Superior temporal gyrus (tissue), 1 donor: ENCODE measurements around the gene COL27A1.
"Not testable (repeated sequence)": the region's sequence is repeated elsewhere in the genome, so short reads cannot be mapped to it uniquely, and the experiment has no call there.

Experiments used
- DNase-seq: peaks from one replicate; pipeline ENCODE4 v3.0.0-alpha.2; 2016; ENCODE audit errors: extremely low spot score

COL27A1 gene

GRCh38 chr9:114184071-114184470 is 28.7 kb downstream of the COL27A1 start:
- DNase-seq: no peak

DNA sequence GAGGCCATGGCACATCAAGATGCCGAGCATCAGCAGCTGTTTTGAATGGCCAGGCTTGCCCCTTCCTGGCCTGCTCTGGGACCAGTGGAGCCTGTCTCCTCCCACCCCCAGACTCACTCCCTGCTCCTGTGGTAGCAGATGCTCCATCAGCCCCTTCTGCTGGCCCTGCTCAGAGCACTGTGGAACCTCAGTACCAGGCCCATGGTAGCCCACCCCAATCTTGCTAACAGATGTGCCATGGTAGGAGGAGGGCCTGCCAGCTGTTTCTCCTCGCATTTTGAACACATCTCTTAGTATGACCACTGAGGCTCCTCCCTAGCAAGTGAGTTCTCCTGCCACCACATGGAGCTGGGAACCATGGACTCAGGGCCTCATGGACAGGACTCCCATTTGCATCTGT is 29.5 kb downstream of the COL27A1 start:
- no peak for DNase-seq

- DNase-seq: no peak
These were observed 30.5 kb downstream of the COL27A1 start for GRCh38 chr9:114185570-114186490.

DNA sequence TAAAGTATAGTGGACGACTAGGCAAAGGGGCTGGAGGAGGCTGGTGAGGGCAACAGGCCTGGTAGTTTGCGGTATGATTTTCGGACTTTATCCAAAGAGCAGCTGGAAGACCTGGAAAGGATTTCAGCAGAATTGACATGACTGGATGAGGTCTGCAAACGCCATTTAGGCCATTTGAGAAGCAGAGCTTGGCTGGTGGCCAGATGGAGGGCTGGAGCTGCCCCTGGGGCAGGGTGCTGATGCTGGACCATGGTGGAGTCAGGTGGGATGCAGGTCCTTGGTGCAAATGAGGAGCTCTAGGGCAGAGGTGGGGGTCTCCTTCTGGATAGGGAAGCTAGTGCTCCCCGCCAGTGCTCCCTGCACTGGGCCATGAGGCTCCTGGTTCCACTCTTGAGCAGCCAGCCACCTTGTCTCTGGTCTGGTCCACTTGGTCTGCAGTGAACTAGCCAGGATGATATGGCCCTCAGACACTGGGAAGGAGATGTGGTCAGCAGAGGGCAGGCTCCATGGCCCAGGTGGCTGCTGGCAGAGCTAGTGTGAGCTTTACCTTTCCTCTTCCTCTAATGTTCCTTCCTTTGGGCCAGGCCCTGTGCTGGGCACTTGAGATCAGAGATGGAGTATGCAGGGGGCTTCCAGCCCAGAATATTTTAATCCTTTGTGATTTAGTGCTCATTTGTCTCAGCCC is 31.4 kb downstream of the COL27A1 start:
- DNase-seq: no peak

- no peak for DNase-seq
These were observed 32.5 kb downstream of the COL27A1 start for GRCh38 chr9:114187827-114188226.

- DNase-seq: no peak
These were observed 34.7 kb downstream of the COL27A1 start for GRCh38 chr9:114189823-114190562.

- no peak for DNase-seq
These were observed 35.2 kb downstream of the COL27A1 start for GRCh38 chr9:114190563-114190905.

- not testable (repeated sequence) for DNase-seq
These were observed 36.1 kb downstream of the COL27A1 start for GRCh38 chr9:114191402-114191801.

GRCh38 chr9:114192539-114192938 is 37.2 kb downstream of the COL27A1 start:
- DNase-seq: no peak

GRCh38 chr9:114193090-114193489 is 37.8 kb downstream of the COL27A1 start:
- no peak for DNase-seq

DNA sequence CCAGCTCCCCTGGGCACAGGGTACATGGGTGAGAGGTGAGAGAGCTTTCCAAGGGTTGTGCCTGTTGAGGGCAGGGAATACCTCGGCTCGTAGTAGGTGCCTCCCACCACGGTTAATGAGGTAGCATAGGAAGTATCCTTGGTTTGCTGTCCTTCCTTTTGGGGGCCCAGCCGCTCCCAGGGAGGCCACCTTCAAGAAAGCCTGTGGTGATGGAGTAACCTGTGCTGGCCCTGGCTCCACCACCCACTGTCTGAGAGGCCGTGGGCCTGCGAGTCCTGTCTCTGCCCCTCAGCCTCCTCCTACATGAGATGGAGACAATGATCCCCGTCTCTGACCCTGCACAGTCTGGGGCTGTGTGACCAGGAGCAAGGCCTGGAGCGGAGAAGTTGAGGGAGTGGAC is 40.8 kb downstream of the COL27A1 start:
- no peak for DNase-seq

GRCh38 chr9:114196979-114197622 is 41.8 kb downstream of the COL27A1 start:
- no peak for DNase-seq

- no peak for DNase-seq
These were observed 43.1 kb downstream of the COL27A1 start for GRCh38 chr9:114198249-114199040.

- no peak for DNase-seq
These were observed 45.5 kb downstream of the COL27A1 start for GRCh38 chr9:114200721-114201300.

GRCh38 chr9:114202396-114202795 is 47.1 kb downstream of the COL27A1 start:
- no peak for DNase-seq

- DNase-seq: no peak
These were observed 47.5 kb downstream of the COL27A1 start for GRCh38 chr9:114202849-114203248.

- no peak for DNase-seq
These were observed 48.2 kb downstream of the COL27A1 start for GRCh38 chr9:114203410-114204140.

DNA sequence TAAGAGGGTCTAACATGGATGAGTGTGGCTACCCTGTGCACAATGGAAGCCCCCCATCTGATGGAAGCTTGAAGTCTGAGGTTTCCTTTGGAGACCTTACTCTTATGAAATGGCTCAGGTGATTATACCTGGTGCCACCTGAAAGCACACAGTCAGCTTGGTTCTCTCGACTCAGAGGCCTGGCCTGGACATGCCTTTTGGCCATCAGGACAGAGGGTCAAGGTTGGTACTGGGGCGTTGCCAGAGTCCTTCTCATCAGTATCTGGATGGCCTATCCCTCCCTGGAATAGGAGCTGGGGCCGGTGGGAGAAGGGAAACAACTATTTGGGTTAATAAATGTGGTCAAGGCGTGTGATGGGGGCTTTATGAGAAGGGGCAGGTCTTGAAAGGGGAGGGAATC is 48.9 kb downstream of the COL27A1 start:
- DNase-seq: no peak

DNA sequence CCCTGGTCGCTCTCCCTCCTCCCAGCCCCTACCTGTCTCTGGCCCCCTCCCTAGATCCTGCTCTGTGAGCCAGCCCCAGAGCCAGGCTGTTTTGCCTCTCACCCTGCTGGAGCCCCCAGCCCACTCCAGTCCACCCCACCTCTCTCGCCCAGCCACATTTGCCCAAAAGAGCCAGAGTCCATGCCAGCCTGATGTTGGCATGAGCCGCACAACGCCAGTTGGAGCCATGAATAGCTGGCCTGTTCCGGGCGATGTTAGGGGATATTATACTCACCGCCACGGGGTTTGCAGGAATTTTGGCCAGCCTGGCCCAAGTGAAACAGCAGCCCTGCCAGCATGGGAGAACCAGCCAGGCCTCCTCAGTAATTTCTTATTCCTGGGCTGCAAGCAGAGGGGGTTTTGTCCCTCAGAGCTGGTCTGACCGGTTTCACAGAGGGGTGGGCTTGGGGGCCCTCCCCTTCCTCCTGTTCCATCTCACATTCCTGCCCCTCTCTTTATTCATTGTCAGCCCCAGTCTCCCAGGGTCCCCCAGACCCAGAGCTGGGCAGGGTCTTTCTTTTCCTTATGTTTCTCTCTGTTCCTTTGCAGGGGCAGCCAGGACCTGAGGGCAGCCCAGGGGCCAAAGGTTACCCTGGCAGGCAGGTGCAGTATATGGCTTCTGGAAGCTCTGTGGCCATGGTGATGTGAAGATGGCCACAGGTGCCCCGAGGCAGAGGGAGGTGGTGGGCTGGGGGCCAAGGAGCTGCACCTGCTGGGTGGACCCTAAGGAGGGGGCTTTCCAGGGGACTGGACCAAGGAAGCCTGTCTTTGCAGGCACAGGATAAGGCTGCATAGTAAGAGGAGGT is 50.1 kb downstream of the COL27A1 start:
- peak; percentile 41 for DNase-seq
